Caco-2 (cell line): ENCODE data around the gene VAMP1. TPM values are rescaled to one million over a fixed set of nuclear protein-coding genes. Genes with fewer than 3 reads are reported as not detected.

ENCODE experiments used
- BruUV-seq: library from RNA; stranded (reverse); fragments of 400-500 nt; replicated peaks from 2 replicates; lab custom pipeline; 2021; lab: Mats Ljungman, UMichigan
- CTCF ChIA-PET: fragments of 300-600 bp; sonication (Branson Sonifier 250); formaldehyde crosslinking; loops from one replicate; lab custom pipeline; 2022; ENCODE audit warnings: antibody characterized with exemption; lab: Charles Lee
- POLR2A ChIA-PET: fragments of 300-600 bp; sonication (Branson Sonifier 250); formaldehyde crosslinking; loops from one replicate; lab custom pipeline; 2022; ENCODE audit warnings: antibody characterized with exemption; lab: Charles Lee
- DNase-seq, 2 experiments: peaks; one replicate each; pipeline versions ENCODE4 v3.0.0 to v3.0.0-alpha.2; 2020 to 2022
- H3K27me3 ChIP-seq: replicated peaks from 2 replicates; pipeline ENCODE4 v1.6.0; 2011; ENCODE audit warnings: low read length; ENCODE audit not compliant: control insufficient read depth, insufficient read depth
- H3K36me3 ChIP-seq: 2 replicates; pipeline ENCODE4 v1.5.1; 2011; ENCODE audit warnings: low read length; ENCODE audit not compliant: control insufficient read depth, insufficient read depth
- H3K4me1 ChIP-seq: fragments of 250-450 bp; sonication (Bioruptor Pico); 2 replicates; pipeline ENCODE4 v1.5.1; 2020; ENCODE audit warnings: mild to moderate bottlenecking
- H3K4me3 ChIP-seq: 2 replicates; pipeline ENCODE4 v1.5.1; 2011; ENCODE audit warnings: low read depth, mild to moderate bottlenecking, control low read depth, low read length
- H3K9me3 ChIP-seq: fragments of 250-450 bp; sonication (Bioruptor Pico); 2 replicates; pipeline ENCODE4 v1.5.1; 2020; ENCODE audit warnings: mild to moderate bottlenecking, moderate library complexity
- H3K27ac Mint-ChIP-seq: one replicate; pipeline ENCODE4 v1.8.0; 2022; ENCODE audit warnings: mixed read lengths; ENCODE audit not compliant: unreplicated experiment
- H3K27me3 Mint-ChIP-seq: one replicate; pipeline ENCODE4 v1.8.0; 2022; ENCODE audit warnings: mixed read lengths; ENCODE audit not compliant: insufficient read depth, unreplicated experiment
- H3K36me3 Mint-ChIP-seq: one replicate; pipeline ENCODE4 v1.8.0; 2022; ENCODE audit warnings: mild to moderate bottlenecking, mixed read lengths; ENCODE audit not compliant: insufficient read depth, unreplicated experiment
- H3K4me1 Mint-ChIP-seq: one replicate; pipeline ENCODE4 v1.8.0; 2022; ENCODE audit warnings: low read depth, mixed read lengths; ENCODE audit not compliant: unreplicated experiment
- H3K4me3 Mint-ChIP-seq: one replicate; pipeline ENCODE4 v1.8.0; 2022; ENCODE audit warnings: mild to moderate bottlenecking, moderate library complexity, mixed read lengths; ENCODE audit not compliant: unreplicated experiment
- H3K9me3 Mint-ChIP-seq: one replicate; pipeline ENCODE4 v1.8.0; 2022; ENCODE audit warnings: mixed read lengths; ENCODE audit not compliant: unreplicated experiment
- CTCF ChIP-seq, 2 experiments: fragments of 200-600 bp in 1 of 2; IDR thresholded peaks; 1 replicate in 1 of 2; 2 replicates in 1 of 2; pipeline versions ENCODE4 v1.5.1 to v1.8.0; 2011 to 2022; ENCODE audit warnings: antibody characterized with exemption in 1 of 2, control low read depth in 1 of 2, inconsistent platforms in 1 of 2, low read depth in 1 of 2, low read length in 1 of 2, mild to moderate bottlenecking in 1 of 2, moderate library complexity in 1 of 2; ENCODE audit not compliant: insufficient read depth in 1 of 2, severe bottlenecking in 1 of 2, unreplicated experiment in 1 of 2
- intact Hi-C: fragments of 100-400 bp; cut with micrococcal nuclease; formaldehyde crosslinking; loops from one replicate; pipeline ENCODE4 v1.10.0; 2022; ENCODE audit not compliant: unreplicated experiment
- total RNA-seq: library from RNA; stranded (reverse); gene quantifications from 2 replicates; pipeline ENCODE4 v1.2.3, GENCODE V29; 2022

The VAMP1 gene
- total RNA-seq, 1 experiment from 2014 or later = 8.4 TPM

GRCh38 chr12:6463216-6463615 lies 7.3 kb downstream of the VAMP1 start:
- CTCF ChIA-PET = interaction anchor here (0.9 to 3.9 kb wide), 2 partner anchors 39 to 75 kb away, joined by 3 to 45 read pairs; no protein-coding TSS in a partner anchor
- no peak overlapping the region for H3K4me3 ChIP-seq
- H3K27ac Mint-ChIP-seq = no peak overlapping the region
- no peaks in the 10 kb centered on the region for H3K4me1 Mint-ChIP-seq
- intact Hi-C loops = no loop called here
- no peaks in the 10 kb centered on the region for H3K27me3 Mint-ChIP-seq
- BruUV-seq = no TSS peak
- no peak for TF ChIP-seq CTCF (IDR thresholded peaks at IDR 0.05; ENCODE audit: insufficient read depth in 1 of 2, low read depth in 1 of 2, low read length in 1 of 2, severe bottlenecking in 1 of 2, unreplicated experiment in 1 of 2)
- peaks cover 10% of the 10 kb centered on the region for H3K36me3 Mint-ChIP-seq
- POLR2A ChIA-PET = interaction anchor here (0.5 kb wide), 1 partner anchor 71 kb away, joined by 8 read pairs; no protein-coding TSS in a partner anchor
- peaks cover 3% of the 10 kb centered on the region; the same call in 1 of the 2 replicates for H3K36me3 ChIP-seq
- H3K27me3 ChIP-seq = no peaks in the 10 kb centered on the region
- no peaks in the 10 kb centered on the region for H3K9me3 Mint-ChIP-seq
- H3K4me3 Mint-ChIP-seq = no peak overlapping the region
- no peaks in the 10 kb centered on the region for H3K9me3 ChIP-seq
- no peaks in the 10 kb centered on the region for H3K4me1 ChIP-seq
- peak in 1 of 2 experiments; percentile 29 for DNase-seq

GRCh38 chr12:6462234-6462995 lies 8.1 kb downstream of the VAMP1 start:
- CTCF ChIA-PET = interaction anchor here (3.9 kb wide), 1 partner anchor 38 kb away, joined by 45 read pairs; no protein-coding TSS in a partner anchor
- no TSS peak for BruUV-seq
- peaks cover 3% of the 10 kb centered on the region; the same call in 1 of the 2 replicates for H3K36me3 ChIP-seq

More at GRCh38 chr12:6462234-6462995, 8.1 kb downstream of the VAMP1 start:
- no peak overlapping the region for H3K4me3 ChIP-seq
- H3K4me3 Mint-ChIP-seq = no peak overlapping the region
- no peaks in the 10 kb centered on the region for H3K4me1 ChIP-seq
- no peaks in the 10 kb centered on the region for H3K27me3 Mint-ChIP-seq
- intact Hi-C loops = no loop called here
- peaks cover 10% of the 10 kb centered on the region for H3K36me3 Mint-ChIP-seq
- H3K4me1 Mint-ChIP-seq = no peaks in the 10 kb centered on the region
- H3K9me3 Mint-ChIP-seq = no peaks in the 10 kb centered on the region
- peak in 1 of 2 experiments; percentile 23 for DNase-seq
- H3K27ac Mint-ChIP-seq = no peak overlapping the region
- no peaks in the 10 kb centered on the region for H3K9me3 ChIP-seq
- no peaks in the 10 kb centered on the region for H3K27me3 ChIP-seq
- TF ChIP-seq CTCF (IDR thresholded peaks at IDR 0.05; ENCODE audit: insufficient read depth in 1 of 2, low read depth in 1 of 2, low read length in 1 of 2, severe bottlenecking in 1 of 2, unreplicated experiment in 1 of 2) = no peak
- POLR2A ChIA-PET = interaction anchor here (0.9 kb wide), 1 partner anchor 11 kb away, joined by 3 read pairs; no protein-coding TSS in a partner anchor
